B cell (primary cell): ENCODE data around the gene IL1R1.

Source experiments
- CTCF ChIP-seq: fragments of 200-600 bp; IDR thresholded peaks from one replicate; pipeline ENCODE4 v1.8.0; 2022; ENCODE audit warnings: antibody characterized with exemption, mild to moderate bottlenecking
- EZH2 ChIP-seq: IDR thresholded peaks from 2 replicates; pipeline ENCODE4 v1.6.1; 2012; ENCODE audit warnings: borderline replicate concordance, low read depth, mild to moderate bottlenecking, moderate library complexity, low read length; ENCODE audit not compliant: insufficient read depth, poor library complexity, severe bottlenecking

- TF ChIP-seq CTCF = no peak
- TF ChIP-seq EZH2 = no peak
These were observed 393 bp downstream of the IL1R1 start for GRCh38 chr2:102142829-102143449.
